Measurements from ENCODE around the gene GJA4.
"Not testable (repeated sequence)": the region's sequence is repeated elsewhere in the genome, so short reads cannot be mapped to it uniquely, and the experiment has no call there.

GJA4 gene

GRCh38 chr1:34787461-34788420 lies 5.1 kb upstream of the GJA4 start:
- in situ Hi-C loops (cut with HindIII; ENCODE audit: low sequenced_read_pairs), result no loop called here

DNA sequence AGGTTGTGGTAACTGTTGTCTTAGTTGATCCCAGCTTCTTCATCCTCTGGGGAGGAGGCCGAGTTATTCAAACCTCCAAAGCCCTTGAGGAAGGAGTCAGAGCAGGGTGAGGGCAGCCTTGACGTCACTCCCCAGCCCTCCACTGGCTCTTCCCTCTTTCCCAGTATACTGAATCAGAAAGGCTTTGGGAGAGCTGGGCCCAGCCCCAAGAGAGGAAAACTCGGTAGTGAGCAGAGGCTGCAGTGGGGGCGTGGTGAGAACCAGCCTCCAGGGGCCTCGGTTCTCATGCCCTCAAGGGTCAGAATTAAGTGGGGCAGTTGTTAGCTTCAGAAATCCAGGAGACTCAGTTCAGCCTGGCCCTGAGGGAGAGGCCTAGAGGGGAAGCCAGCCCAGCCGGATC lies 1.8 kb upstream of the GJA4 start:
- in situ Hi-C loops (cut with HindIII; ENCODE audit: low sequenced_read_pairs), result no loop called here

DNA sequence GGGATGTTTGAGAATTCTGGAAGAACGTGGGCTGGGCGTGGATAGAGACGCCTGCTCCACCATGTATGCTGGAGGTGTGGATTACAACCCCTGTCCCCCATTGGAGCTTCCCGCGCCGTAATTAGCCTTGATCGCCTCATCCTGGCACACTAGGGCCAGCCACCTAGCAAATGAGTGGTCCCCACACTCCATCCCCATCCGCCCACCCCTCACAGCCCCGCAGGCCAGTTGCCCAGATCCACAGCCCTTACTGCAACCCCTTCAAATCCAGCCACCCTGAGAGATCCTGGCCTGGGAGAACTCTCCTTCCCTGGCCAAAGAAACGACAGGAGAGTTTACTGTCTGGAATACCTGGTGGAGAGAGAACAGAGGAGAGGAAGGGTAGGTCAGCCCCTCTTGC lies 375 bp upstream of the GJA4 start:
- in situ Hi-C loops (cut with HindIII; ENCODE audit: low sequenced_read_pairs), result no loop called here

- in situ Hi-C loops (cut with HindIII; ENCODE audit: low sequenced_read_pairs), result no loop called here
These were observed 1.4 kb downstream of the GJA4 start for GRCh38 chr1:34794001-34794789.

- in situ Hi-C loops (cut with HindIII; ENCODE audit: low sequenced_read_pairs), result no loop called here
These were observed 2.0 kb downstream of the GJA4 start for GRCh38 chr1:34794790-34795180.

DNA sequence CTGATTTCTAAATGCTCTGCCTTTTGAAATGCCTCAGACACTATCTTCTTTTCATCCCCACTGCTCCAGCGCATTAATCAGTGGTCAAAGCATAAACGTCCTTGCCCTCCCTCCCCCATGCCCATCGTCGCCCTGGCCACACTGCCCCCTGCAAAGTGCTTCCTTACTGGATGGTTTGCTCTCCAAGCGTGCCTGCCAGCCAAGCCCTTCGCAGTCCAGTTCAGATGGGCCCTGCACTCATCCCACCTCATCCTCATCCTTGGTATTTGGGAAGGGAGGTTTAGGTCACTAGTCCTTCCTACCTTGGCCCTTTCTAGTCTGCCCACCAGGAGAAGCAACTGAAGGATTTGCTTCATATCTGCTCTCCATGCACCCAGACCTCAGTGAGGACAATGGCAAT lies 3.1 kb downstream of the GJA4 start:
- in situ Hi-C loops (cut with HindIII; ENCODE audit: low sequenced_read_pairs), result no loop called here

- in situ Hi-C loops (cut with HindIII; ENCODE audit: low sequenced_read_pairs), result no loop called here
These were observed 4.2 kb downstream of the GJA4 start for GRCh38 chr1:34796990-34797389.

GRCh38 chr1:34800214-34800613 lies 7.4 kb downstream of the GJA4 start:
- in situ Hi-C loops (cut with HindIII; ENCODE audit: low sequenced_read_pairs), result no loop called here

- in situ Hi-C loops (cut with HindIII; ENCODE audit: low sequenced_read_pairs), result no loop called here
These were observed 11.0 kb downstream of the GJA4 start for GRCh38 chr1:34803770-34804169.

DNA sequence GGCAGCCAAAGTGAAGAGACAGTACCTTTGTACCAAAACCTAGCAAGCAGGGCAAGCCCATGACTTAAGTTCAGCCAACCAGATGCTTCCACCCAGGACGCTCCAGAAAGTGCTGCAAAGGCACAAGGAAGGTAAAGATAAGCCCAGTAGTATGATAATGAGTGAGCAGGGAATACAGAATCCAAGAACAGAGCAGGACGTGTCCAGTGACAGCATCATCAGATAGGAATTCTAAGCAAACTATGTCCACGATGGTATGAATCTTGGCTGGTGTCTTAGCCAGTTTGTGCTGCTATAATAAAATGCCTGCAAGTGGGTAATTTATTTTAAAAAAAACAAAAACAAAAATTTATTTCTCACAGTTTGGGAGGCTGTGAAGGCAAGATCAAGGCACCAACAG lies 13.6 kb downstream of the GJA4 start:
- in situ Hi-C loops (cut with HindIII; ENCODE audit: low sequenced_read_pairs), result no loop called here

- in situ Hi-C loops (cut with HindIII; ENCODE audit: low sequenced_read_pairs), result no loop called here
These were observed 15.4 kb downstream of the GJA4 start for GRCh38 chr1:34808051-34808810.

GRCh38 chr1:34810781-34811180 lies 18.0 kb downstream of the GJA4 start:
- in situ Hi-C loops (cut with HindIII; ENCODE audit: low sequenced_read_pairs), result not testable (repeated sequence)

DNA sequence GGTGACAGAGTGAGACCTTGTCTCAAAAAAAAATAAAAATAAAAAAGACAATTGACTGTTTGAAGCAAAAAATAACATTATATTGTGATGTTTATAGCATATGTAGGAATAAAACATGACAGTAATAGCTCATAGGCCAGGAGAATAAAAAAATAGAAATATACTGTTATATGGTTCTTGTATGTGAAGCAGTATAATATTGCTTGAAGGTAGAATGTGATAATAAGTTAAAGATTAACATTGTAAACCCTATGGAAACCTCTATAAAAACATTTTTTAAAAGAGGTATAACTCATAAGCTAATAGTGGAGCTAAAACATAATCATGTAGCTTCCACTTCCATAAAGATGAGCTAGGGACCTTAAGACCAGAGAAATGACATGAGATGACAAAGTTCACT lies 23.5 kb downstream of the GJA4 start:
- in situ Hi-C loops (cut with HindIII; ENCODE audit: low sequenced_read_pairs), result no loop called here

DNA sequence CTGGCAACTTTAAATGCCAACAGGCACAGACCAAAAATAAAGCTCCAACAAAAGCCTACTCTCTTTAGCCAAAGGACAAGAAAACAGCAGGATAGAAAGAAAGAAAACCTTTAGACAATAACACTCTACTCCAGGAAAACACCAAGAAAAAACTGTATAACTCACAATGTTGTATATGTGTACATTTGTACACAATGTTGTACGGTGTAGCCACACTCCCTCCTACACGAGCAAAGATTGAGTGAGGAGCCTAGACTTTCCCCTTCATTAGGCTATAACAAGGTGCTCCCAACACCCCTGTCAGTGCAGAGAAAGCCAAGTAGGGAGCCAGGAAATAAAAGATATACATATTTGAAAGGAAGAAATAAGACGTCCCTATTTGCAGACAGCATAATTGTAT lies 24.0 kb downstream of the GJA4 start:
- in situ Hi-C loops (cut with HindIII; ENCODE audit: low sequenced_read_pairs), result no loop called here

DNA sequence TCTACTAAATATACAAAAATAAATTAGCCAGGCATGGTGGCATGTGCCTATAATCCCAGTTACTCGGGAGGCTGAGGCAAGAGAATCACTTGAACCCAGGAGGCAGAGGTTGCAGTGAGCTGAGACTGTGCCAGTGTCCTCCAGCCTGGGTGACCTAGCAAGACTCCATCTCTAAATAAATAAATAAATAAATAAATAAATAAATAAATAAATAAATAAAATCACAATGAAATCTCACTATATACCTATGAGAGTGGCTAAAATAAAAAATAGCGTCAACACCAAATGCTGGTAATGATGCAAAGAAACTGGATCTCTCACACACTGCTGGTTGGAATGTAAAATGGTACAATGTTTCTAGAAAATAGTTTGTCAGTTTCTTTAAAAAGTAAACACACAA lies 26.1 kb downstream of the GJA4 start:
- in situ Hi-C loops (cut with HindIII; ENCODE audit: low sequenced_read_pairs), result not testable (repeated sequence)

- in situ Hi-C loops (cut with HindIII; ENCODE audit: low sequenced_read_pairs), result no loop called here
These were observed 29.4 kb downstream of the GJA4 start for GRCh38 chr1:34822202-34822601.

DNA sequence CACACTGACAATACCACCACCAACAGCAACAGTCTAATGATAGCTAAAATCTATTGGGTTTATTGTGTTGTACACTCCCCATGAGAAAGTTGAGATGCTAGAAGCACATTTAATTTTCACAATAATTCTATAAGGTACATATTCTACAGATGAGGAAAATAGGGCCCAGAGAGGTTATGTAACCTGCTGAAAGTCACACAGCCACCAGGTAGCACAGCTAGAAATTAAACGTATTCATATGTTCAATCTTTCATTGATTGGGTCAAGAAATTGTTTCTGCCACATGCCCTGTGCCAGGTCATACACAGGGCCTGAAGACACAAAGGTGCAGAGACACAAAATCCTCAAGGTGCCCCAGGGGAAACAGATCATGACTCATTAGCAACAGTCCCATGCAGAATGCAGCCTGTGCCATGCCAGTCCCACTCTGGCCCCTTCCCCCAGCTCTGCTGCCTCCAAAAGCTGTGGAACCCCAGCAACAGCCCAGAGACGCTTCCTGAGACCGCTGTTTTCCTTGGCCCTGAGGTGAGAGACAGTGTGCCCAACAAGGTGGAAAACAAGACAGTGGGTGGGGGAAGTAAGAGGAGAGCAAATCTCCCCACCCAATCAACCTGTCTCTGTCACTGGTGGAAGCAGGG lies 32.1 kb downstream of the GJA4 start:
- in situ Hi-C loops (cut with HindIII; ENCODE audit: low sequenced_read_pairs), result no loop called here

DNA sequence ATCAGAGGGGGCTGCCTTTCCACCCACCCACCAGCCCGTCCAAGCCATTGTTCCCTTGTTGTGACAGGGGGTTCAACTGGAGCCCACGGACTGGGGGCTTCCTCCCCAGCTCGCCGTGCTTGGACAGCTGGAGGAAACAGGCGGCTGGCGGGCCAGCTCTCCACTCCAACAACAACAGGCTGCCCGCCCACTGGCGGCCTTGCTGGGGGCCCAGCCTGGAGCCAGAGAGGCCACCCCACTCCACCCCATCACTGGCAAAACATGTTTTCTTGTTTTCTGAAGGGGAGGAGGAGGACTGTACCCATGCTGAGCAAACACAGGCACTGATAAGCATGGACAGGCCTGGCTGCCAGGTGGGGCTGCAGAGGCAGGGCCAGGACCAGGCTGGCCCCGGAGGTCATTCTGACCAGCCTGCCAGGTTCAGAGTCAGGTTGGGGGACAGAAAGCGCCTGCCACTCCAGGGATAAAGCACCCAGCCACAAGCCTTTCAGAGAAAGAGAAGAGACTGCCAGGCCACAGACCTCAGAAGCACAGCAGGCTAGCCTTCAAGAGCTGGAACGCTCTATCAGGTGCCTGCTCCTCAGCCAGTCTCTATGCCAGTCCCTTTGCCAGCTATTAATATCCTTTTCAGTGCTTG lies 32.8 kb downstream of the GJA4 start:
- in situ Hi-C loops (cut with HindIII; ENCODE audit: low sequenced_read_pairs), result no loop called here

DNA sequence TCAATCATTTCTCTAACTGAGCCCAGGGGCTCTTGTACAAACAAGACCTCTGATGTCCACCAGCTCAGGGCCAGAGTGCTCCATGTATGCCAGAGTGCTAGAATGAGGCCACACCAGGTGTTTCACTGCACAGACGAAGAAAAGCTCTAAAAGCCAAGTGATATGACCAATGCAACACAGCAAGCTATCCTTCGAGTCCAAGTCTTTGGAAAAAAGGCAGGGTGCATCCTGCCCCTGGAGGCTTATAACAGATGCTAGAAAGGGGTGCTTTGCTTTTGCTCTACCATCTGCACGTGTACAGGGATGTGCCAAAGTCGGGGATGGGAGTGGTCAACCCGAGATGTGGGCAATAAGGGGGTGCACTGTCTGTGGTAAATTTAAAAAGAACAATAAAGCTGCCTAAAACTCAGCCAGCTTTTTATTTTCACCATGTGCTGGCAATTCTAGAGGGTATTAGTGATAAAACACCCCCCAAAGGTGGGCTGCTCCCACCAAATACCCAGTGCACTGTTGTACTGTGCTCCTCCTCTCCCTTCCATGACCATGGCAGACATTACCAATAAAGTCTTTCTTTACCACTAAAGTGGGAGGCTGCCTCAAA lies 34.6 kb downstream of the GJA4 start:
- in situ Hi-C loops (cut with HindIII; ENCODE audit: low sequenced_read_pairs), result no loop called here

- in situ Hi-C loops (cut with HindIII; ENCODE audit: low sequenced_read_pairs), result no loop called here
These were observed 35.8 kb downstream of the GJA4 start for GRCh38 chr1:34828611-34829010.
